HuH-7 (cell line): ENCODE data around the gene ARHGAP28.

Source experiments
- DNase-seq: peaks from one replicate; pipeline ENCODE4 v3.0.0; 2011; ENCODE audit warnings: low spot score

The ARHGAP28 gene

DNA sequence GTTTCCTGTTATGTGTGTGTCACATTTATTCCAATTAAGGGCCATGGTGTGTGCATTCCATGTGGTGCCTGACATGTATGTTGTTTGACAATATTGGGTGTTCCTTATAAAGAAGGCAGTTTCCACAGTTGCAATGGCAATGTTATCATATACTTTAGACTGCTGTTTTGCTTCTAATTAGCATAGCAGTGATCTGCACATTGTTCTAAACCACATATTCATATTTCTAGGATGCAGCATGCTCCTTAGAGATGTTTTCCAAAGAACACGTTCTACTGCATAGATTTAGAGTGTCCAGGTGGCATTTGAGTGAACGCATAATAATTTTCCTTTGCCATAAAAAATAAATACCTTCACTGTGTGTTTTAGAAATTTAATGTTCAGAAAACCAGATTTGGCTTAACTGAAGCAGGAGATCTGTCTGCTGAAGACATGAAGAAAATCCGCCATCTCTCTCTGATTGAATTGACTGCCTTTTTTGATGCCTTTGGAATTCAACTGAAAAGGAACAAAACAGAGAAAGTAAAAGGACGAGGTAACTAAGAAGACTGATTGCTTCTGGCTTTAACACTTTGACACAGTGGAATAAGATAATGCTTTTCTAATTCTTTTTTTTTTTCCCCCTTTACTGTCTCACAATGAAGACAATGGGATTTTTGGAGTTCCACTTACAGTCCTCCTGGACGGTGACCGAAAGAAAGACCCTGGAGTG is 143.7 kb downstream of the ARHGAP28 start:
- no peak for DNase-seq

- DNase-seq, result no peak
These were observed 144.8 kb downstream of the ARHGAP28 start for GRCh38 chr18:6874315-6874714.

DNA sequence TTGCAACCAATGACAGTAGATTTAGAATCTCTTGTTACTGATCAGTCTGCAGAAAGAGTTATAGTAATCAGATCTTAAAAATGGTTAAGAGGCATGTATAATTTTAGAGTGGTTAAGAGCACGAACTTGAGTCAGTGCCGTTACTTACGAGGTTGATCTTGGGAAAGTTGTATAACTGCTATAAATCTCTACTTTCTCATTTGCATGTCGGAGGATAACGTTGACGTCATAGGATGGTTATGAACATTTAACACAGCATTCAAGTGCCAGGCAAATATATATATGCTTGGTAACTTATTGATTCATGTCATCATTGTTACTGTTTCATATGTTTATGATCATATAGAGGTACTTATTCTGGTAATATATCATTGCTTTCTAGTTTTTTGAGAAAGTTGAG is 146.2 kb downstream of the ARHGAP28 start:
- DNase-seq, result no peak

- no peak for DNase-seq
These were observed 147.1 kb downstream of the ARHGAP28 start for GRCh38 chr18:6876641-6877041.

- no peak for DNase-seq
These were observed 147.8 kb downstream of the ARHGAP28 start for GRCh38 chr18:6877288-6877687.

GRCh38 chr18:6878556-6879297 is 149.2 kb downstream of the ARHGAP28 start:
- no peak for DNase-seq

DNA sequence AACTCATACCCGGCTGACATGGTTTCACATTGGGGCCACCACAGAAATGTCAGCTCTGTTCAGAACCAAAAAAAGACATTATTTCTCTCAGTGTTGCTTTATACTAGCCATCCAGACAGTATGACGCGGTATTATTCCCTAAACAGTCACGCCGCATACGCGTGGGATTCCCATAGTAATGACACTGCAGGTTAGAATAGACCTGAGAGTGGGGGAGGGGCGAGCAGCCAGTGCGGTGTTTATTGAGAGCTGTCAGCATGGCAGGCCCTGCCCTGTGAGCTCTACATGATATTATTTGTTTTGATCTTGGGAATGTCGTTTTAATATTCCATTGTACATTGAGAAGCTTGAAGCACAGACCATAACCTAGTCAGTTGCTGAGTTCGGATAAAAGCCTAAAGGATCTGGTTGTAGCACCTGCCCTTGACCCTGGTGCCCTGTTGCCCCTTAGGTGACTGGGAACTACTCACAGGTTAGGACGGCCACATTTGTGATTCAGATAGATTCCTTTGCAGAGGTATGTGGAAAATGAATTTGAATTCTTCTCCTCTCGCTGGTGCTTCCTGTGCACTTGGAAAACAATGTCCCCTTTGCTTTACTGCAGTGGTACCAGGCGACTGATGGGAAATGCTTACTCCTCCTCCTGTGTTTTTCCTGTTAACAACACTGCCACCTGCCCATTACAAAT is 150.1 kb downstream of the ARHGAP28 start:
- DNase-seq, result no peak

DNA sequence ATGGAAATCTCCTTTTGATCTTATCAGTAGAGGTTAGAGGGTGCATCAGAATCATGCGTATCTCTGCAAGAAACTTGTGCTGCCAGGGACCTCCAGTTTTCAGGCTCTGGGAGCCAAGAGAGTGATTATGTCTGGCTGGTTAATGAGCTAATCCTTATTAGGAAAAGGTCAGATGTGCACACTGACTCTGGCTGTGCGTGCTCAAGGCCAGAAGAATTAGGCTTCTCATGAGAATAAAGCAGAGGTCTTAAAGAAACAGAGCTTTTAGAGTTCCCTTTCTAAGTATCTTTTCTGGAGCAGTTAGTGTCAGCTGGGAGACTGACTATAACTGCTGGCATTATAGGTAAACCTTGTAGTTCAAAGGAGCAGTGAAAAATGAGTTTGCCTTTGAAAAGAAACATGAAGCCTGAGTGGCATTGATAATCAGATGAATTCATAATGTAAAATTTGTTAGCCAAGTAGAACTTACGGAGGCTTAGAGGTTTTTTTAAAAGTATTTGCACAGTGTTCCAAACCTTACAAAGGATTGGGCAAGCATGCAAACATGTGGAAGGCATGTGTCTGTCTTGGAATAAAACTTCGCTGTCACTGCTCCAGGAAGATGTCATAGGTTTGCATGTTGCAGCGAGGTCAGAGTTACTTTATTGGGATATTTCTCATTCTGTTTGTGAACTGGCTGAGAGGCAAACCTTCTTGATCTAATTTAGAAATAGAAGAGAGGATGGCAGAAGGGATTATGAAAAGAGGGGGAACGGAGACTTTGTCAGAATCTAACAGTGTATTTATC is 151.7 kb downstream of the ARHGAP28 start:
- DNase-seq, result no peak

DNA sequence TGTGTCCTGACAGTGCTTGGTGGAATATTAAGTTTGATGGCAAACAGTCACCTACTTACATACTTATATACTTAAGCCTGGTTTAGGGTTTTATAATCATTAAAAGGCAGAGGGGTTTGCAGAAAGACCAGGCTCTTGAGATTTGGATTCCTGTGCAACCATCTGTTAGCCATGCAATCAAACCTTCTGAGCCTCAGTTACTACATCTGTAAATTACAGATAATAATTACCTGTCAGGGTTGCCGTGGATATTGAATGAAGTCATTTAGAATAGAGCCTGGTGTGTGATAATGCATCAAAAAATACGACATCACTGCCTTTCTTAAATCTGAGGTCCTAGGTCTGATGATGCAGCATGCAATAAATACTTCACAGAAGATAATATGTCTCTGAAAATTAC is 152.9 kb downstream of the ARHGAP28 start:
- DNase-seq, result no peak

DNA sequence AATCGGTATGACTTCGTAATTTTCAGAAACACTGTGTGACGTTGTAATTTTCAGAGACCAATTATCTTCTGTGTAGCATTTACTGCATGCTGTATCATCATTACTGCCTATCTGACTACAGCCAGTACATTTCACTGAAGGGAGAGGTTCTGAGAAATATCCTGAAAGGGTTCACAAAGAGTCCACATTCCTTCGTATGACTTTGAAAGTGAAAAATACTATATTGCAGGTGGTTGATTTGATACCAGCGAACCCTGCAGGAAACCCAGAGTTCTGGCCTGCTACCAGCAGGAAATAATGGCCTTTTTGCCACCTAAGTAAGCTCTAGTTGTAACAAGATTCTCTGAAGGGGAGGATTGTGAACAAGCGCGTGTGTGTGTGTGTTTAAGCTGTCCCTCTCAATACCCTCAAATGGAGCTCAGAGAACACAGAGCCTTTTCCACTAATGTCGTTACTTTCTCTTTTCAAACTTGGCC is 155.5 kb downstream of the ARHGAP28 start:
- no peak for DNase-seq

GRCh38 chr18:6885992-6886796 is 156.7 kb downstream of the ARHGAP28 start:
- peak; percentile 40 for DNase-seq

DNA sequence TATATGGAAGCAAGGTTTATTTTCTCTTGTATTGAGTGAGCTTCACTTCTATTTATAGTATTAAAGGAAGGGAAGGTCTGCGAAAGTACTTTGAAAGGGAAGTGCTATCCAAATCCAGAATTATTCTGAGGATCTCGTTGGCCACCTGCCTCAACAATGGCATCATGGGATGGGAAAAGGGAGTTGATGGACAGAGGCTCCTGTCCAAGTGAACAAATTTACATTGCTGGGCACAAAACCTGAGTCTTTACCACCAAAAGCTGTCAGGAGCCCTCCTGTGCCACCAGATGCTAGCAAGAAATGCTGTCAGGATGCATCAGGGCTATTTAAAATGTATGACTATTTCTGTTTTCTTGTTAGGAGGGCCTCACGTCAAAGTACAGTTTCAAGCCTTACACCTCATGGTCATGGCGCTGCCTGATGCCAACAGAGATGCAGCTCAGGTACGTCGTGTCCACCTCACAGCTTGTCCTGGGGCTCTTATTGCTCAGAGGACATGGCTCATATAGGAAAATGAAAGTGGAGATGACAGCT is 157.3 kb downstream of the ARHGAP28 start:
- no peak for DNase-seq

DNA sequence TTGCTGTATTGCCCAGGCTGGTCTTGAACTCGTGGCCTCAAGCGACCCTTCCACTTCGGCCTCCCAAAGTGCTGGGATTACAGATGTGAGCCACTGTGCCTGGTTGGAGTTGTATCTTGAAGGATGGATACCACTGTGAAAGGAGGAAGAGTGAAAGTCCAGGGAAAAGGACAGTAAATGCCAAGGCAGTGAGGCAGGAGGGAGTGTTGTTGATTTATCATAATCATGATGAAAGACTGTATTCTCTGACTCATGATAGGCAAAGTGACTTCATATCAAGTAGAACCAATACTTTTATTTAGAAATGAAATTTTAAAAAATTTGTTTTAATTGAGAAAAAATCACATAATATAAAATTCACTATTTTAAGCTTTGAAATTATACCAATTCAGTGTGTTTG is 162.3 kb downstream of the ARHGAP28 start:
- no peak for DNase-seq

DNA sequence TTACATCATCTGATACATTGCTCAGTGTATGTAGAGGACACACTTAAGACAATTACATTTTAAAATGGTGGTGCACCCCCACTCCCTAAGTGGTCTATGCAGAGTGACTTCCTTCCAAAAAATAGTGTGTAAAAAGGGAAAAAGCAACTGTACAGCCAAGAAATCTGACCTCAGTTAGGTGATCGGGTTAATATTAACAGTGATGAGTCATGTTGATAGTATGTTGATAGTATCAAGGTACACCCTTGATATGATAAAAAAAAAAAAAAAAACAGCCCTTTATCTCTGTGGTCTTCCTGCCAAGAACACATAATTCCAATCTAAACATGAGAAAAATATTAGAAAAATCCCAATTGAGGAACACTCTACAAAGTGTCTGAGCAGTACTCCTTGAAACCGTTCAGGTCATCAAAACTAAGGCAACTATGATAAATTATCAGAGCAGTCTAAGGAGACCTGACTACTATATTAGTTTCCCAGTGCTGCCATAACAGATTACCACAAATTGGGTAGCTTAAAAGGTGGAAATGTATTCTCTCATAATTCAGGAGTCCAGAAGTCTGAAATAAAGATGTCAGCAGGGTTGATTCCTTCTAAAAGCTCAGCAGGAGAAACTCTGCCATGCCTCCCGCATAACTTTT is 171.9 kb downstream of the ARHGAP28 start:
- no peak for DNase-seq

DNA sequence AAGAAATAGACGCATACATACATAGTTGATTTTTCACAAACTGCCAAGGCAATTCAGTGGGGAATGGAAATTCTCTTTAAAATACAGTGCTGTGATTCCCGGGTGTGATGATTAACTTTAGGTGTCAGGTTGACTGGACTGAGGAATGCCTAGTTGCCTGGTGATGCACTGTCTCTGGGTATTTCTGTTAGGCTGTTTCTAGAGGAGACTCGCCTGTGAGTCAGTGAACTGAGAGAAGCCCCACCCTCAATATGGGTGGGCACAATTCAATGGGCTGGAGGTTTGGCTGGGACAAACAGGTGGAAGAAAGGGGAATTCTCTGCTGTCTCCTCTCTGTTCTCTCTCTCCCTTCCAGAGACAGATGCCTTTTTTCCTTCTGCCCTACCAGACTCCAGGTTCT is 187.6 kb downstream of the ARHGAP28 start:
- no peak for DNase-seq

GRCh38 chr18:6920099-6920955 is 190.8 kb downstream of the ARHGAP28 start:
- DNase-seq, result peak; percentile 63

GRCh38 chr18:6921571-6921970 is 192.1 kb downstream of the ARHGAP28 start:
- DNase-seq, result no peak

GRCh38 chr18:6923220-6923619 is 193.7 kb downstream of the ARHGAP28 start:
- no peak for DNase-seq

DNA sequence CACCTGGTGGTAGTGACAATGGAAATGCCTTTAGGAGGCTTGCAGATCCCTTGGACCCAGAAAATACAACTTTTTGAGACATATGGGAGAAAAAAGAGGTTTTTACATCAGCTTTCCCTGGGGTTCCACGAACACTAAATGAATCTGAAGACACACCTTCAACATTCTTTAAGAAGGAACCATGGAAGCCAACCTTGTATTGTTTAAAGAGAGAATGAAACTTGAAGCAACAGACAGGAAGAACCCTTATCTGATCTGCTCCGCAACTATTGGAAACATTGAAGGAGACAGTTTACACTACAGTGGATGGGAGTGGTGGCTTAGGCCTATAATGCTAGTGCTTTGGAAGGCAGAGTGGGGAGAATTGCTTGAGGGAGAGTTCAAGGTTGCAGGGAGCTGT is 197.6 kb downstream of the ARHGAP28 start:
- no peak for DNase-seq

DNA sequence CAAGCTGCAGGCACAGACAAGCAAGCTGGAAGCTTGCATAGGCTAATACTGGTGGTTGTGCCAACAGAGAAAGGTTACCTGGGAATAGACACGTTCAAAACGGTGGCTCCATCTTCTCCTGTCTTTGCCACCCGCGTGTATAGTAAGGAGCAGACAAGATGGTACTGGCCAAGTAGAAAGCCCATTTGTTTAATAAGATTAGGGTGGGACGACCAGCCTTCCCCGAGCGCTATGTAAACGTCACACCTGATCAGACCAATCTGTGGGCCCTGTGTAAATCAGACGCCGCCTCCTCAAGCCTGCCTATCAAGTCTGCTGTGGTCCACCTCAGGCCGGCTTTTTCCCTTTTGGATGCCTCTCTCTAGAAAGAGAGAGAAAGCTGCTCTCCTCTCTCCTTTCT is 198.8 kb downstream of the ARHGAP28 start:
- DNase-seq, result no peak
